HL-60/S4 treated with phorbol 12-myristate 13-acetate at 8.2 ng/mL for 4 days and 3 days (cell line): Measurements from ENCODE around the gene PCDHGA11.
"Not testable (repeated sequence)": the region's sequence is repeated elsewhere in the genome, so short reads cannot be mapped to it uniquely, and the experiment has no call there.

Experiments used
- in situ Hi-C: fragments of 300-500 bp; cut with MboI; formaldehyde crosslinking; loops from 2 replicates; pipeline ENCODE4 v1.15.0; 2022; ENCODE audit warnings: low sequenced_read_pairs

Gene PCDHGA11

DNA sequence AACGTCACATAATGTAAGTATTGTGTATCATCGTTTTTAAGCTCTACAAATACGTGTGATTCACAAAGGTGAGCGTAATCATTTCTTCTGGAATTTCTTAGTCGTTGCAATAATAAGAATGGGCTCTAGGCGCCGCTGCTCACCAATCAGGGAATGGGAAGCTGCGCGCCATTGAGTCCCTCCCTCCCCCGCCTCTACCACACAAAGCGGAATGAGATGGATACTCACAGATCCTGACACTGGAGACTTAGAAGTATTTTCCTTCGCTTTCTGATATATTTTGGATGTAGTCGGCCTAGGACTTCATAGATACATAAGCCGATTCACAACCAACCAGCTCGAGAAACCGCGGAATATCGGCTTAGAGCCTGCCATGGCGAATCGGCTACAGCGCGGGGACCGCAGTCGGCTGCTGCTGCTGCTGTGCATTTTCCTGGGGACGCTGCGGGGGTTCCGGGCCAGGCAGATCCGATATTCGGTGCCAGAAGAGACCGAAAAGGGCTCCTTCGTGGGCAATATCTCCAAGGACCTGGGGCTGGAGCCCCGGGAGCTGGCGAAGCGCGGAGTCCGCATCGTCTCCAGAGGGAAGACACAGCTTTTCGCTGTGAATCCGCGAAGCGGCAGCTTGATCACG lies at the start of gene PCDHGA11:
TSS of gene PCDHGA11 (plus strand) at position 197 of the 634 bp plus-strand sequence. CDS start at position 374, 177 bp downstream.
- in situ Hi-C loops, result no loop called here

- in situ Hi-C loops, result no loop called here
These were observed 49.0 kb upstream of the PCDHGA11 start for GRCh38 chr5:141371572-141372475.

- in situ Hi-C loops, result no loop called here
These were observed 47.1 kb upstream of the PCDHGA11 start, which contains the start of gene PCDHGA6 for GRCh38 chr5:141373673-141374317. Gene PCDHGA6, plus strand, starts transcription at chr5:141373891. Its CDS starts 193 bp downstream, at chr5:141374084.

- in situ Hi-C loops, result no loop called here
These were observed 46.2 kb upstream of the PCDHGA11 start for GRCh38 chr5:141374627-141375026.

DNA sequence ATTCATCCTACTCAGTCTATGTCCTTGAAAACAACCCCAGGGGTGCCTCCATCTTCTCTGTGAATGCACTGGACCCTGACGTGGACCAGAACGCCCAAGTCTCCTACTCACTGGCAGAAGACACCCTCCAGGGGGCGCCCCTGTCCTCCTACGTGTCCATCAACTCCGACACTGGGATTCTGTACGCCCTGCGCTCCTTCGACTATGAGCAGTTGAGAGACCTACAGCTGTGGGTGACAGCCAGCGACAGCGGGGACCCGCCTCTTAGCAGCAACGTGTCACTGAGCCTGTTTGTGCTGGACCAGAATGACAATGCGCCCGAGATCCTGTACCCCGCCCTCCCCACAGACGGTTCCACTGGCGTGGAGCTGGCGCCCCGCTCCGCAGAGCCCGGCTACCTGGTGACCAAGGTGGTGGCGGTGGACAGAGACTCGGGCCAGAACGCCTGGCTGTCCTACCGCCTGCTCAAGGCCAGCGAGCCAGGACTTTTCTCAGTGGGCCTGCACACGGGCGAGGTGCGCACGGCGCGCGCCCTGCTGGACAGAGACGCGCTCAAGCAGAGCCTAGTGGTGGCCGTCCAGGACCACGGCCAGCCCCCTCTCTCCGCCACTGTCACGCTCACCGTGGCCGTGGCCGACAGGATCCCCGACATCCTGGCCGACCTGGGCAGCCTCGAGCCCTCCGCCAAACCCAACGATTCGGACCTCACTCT lies 45.3 kb upstream of the PCDHGA11 start:
- in situ Hi-C loops, result not testable (repeated sequence)

DNA sequence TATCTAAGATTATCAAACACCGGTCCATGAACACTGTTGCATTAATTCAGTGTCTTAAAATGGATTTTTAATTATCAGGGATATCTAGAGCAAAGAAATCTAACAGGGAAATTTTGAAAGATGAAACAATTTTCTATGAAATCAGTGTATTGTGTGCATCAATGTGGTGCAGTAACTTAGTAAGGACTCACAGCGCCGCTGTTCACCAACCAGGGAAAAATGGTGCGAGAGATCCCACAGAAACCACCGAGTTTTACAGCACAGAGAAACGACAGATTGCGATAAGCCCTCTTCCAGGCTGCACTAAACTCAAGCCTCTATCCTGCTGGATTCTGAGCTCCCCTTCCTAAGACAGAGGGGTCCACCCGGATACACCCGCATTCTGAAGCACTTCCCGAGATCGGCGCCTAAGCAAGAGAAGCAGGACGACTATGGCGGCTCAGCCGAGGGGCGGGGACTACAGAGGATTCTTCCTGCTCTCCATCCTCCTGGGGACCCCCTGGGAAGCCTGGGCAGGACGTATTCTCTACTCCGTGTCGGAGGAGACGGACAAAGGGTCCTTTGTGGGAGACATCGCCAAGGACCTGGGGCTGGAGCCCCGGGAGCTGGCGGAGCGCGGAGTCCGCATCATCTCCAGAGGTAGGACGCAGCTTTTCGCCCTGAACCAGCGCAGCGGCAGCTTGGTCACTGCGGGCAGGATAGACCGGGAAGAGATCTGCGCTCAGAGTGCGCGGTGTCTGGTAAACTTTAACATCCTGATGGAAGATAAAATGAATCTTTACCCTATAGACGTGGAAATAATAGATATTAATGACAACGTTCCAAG lies 38.2 kb upstream of the PCDHGA11 start, which contains the start of gene PCDHGA7:
TSS of gene PCDHGA7 (plus strand) at position 274 of the 826 bp plus-strand sequence. CDS start at position 432, 158 bp downstream.
- in situ Hi-C loops, result no loop called here

DNA sequence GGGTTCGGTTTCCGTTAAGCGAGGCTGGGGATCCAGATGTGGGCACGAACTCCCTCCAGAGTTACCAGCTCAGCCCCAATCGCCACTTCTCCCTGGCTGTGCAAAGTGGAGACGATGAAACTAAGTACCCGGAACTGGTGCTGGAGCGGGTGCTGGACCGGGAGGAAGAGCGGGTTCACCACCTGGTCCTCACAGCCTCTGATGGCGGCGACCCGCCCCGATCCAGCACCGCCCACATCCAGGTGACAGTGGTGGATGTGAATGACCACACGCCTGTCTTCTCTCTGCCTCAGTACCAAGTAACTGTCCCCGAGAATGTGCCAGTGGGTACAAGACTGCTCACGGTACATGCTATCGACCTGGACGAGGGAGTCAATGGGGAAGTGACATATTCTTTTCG lies 37.5 kb upstream of the PCDHGA11 start:
- in situ Hi-C loops, result no loop called here

GRCh38 chr5:141384471-141385267 lies 36.2 kb upstream of the PCDHGA11 start:
- in situ Hi-C loops, result no loop called here

DNA sequence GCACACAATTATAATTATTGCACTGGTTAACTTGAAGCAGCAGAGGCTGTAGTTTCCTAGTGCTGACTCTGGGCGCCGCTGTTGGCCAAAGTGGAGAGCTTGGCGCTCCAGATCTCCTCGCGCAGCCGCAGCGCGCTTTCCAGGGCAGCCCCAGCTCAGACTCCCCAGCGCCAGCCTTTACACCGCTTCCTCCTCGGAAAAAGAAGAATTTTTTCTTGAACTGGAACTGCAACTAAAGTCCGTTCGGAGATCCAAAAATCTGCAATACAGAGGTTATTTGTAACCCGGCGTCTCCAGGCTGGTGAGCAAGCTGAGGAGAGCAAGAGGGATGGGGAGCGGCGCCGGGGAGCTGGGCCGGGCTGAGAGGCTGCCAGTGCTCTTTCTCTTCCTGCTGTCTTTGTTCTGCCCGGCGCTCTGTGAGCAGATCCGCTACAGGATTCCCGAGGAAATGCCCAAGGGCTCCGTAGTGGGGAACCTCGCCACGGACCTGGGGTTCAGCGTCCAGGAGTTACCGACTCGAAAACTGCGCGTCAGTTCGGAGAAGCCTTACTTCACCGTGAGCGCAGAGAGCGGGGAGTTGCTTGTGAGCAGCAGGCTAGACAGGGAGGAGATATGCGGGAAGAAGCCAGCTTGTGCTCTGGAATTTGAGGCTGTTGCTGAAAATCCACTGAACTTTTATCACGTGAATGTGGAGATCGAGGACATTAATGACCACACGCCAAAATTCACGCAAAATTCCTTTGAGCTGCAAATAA lies 33.1 kb upstream of the PCDHGA11 start, which contains the start of gene PCDHGB4:
TSS of gene PCDHGB4 (plus strand) at position 142 of the 755 bp plus-strand sequence. CDS start at position 329, 187 bp downstream.
- in situ Hi-C loops, result not testable (repeated sequence)

DNA sequence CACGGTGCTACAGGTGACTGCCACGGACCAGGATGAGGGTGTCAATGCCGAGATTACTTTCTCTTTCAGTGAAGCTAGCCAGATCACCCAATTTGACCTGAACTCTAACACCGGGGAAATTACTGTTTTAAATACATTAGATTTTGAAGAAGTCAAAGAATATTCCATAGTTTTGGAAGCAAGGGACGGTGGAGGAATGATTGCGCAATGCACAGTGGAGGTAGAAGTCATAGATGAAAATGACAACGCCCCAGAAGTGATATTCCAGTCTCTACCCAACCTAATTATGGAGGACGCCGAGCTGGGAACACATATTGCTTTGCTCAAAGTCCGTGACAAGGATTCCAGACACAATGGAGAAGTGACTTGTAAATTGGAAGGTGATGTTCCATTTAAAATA lies 32.2 kb upstream of the PCDHGA11 start:
- in situ Hi-C loops, result no loop called here

DNA sequence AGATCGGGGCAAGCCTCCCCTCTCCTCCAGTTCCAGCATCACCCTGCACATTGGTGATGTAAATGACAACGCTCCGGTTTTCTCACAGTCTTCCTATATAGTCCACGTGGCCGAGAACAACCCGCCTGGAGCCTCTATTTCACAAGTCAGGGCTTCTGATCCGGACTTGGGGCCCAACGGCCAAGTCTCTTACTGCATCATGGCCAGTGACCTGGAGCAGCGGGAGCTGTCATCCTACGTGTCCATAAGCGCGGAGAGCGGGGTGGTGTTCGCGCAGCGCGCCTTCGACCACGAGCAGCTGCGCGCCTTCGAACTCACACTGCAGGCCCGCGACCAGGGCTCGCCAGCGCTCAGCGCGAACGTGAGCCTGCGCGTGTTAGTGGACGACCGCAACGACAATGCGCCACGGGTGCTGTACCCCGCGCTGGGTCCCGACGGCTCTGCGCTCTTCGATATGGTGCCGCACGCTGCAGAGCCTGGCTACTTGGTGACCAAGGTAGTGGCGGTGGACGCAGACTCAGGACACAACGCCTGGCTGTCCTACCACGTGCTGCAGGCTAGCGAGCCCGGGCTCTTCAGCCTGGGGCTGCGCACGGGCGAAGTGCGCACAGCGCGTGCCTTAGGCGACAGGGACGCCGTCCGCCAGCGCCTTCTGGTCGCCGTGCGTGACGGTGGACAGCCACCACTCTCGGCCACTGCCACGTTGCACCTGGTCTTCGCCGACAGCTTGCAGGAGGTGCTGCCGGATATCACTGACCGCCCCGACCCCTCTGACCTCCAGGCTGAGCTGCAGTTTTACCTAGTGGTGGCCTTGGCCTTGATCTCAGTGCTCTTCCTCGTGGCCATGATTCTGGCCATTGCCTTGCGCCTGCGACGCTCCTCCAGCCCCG lies 31.5 kb upstream of the PCDHGA11 start:
- in situ Hi-C loops, result no loop called here

GRCh38 chr5:141392429-141393198 lies 28.2 kb upstream of the PCDHGA11 start, which contains the start of gene PCDHGA8:
Gene PCDHGA8, plus strand, starts transcription at chr5:141392633. Its CDS starts 181 bp downstream, at chr5:141392814.
- in situ Hi-C loops, result no loop called here

DNA sequence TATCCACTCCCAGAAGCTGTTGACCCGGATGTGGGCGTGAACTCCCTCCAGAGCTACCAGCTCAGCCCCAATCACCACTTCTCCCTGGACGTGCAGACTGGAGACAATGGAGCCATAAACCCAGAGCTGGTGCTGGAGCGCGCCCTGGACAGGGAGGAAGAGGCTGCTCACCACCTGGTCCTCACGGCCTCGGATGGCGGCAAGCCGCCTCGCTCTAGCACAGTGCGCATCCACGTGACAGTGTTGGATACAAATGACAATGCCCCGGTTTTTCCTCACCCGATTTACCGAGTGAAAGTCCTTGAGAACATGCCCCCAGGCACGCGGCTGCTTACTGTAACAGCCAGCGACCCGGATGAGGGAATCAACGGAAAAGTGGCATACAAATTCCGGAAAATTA lies 27.6 kb upstream of the PCDHGA11 start:
- in situ Hi-C loops, result no loop called here

GRCh38 chr5:141394401-141395187 lies 26.3 kb upstream of the PCDHGA11 start:
- in situ Hi-C loops, result not testable (repeated sequence)

- in situ Hi-C loops, result not testable (repeated sequence)
These were observed 22.9 kb upstream of the PCDHGA11 start, which contains the start of gene PCDHGB5 for GRCh38 chr5:141397756-141398551. Gene PCDHGB5, plus strand, starts transcription at chr5:141397947. Its CDS starts 181 bp downstream, at chr5:141398128.
